ENCODE data around the gene HACD4. TPM values are rescaled to one million over a fixed set of nuclear protein-coding genes. Genes with fewer than 3 reads are reported as not detected.

The HACD4 gene
- total and polyA plus RNA-seq, 2 experiments from 2014 or later = 1.2 to 1.3 TPM

DNA sequence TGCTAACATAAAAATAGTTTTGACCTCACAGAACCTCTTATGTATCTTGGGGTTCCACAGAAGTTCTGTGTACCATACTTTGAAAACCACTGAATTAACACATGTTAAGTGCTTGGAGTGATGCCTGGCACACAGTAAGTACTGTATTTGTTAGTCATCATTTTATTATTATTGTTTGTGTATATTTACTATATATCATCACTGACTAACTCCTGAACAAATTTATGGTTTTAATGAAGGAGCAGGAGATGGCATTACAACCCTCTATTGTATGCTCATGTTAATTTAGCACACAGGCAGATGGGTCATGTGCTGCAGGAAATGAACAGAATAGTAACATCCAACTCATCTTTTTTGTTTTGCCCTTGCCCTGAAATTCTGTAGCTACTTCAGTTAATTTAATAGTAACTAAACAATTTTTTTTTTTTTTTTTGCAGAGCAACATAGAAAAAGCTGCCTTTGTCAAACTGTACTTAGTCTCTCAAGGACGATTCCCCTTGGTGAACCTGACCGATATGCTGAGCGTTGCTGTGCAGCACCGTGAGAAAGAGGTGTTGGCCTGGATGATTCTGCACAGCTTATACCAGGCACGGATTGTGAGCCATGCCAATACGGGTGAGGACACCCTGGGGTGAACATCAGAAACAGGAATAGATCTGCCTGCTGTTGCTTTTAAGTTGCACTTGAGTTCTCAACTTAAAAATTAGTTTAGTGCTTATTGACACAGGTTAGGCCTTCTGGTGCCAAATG lies 45.4 kb downstream of the HACD4 start:
- Histone ChIP-seq H3K27ac (no peak overlapping the region), H4K20me1 (ENCODE audit: insufficient read depth, poor library complexity, severe bottlenecking) (no peaks in the 10 kb centered on the region), H3K4me3 (no peak overlapping the region), H3K79me2 (no peaks in the 10 kb centered on the region), H3K36me3 (replicated peaks; ENCODE audit: insufficient read depth, low read depth) (no peaks in the 10 kb centered on the region), H2AFZ (no peak overlapping the region), H3K9me2 (replicated peaks; ENCODE audit: insufficient read depth) (no peaks in the 10 kb centered on the region), H3K4me1 (ENCODE audit: insufficient read depth) (peaks cover 3% of the 10 kb centered on the region), H3K27me3 (no peaks in the 10 kb centered on the region), H3K9me3 (ENCODE audit: low read depth) (no peaks in the 10 kb centered on the region), H3K4me2 (no peak overlapping the region)
- whole genome bisulfite sequencing (ENCODE audit: low lambda C conversion rate, missing lambda C conversion rate) = 95% methylated on average over 6 of the region's 6 CpGs
- TF ChIP-seq EZH2phosphoT487 (IDR thresholded peaks at IDR 0.05; ENCODE audit: low read depth, severe bottlenecking, unreplicated experiment) (no peak), EZH2 (IDR thresholded peaks at IDR 0.05; ENCODE audit: borderline replicate concordance) (no peak)
- TF ChIP-seq, protein P1, sequence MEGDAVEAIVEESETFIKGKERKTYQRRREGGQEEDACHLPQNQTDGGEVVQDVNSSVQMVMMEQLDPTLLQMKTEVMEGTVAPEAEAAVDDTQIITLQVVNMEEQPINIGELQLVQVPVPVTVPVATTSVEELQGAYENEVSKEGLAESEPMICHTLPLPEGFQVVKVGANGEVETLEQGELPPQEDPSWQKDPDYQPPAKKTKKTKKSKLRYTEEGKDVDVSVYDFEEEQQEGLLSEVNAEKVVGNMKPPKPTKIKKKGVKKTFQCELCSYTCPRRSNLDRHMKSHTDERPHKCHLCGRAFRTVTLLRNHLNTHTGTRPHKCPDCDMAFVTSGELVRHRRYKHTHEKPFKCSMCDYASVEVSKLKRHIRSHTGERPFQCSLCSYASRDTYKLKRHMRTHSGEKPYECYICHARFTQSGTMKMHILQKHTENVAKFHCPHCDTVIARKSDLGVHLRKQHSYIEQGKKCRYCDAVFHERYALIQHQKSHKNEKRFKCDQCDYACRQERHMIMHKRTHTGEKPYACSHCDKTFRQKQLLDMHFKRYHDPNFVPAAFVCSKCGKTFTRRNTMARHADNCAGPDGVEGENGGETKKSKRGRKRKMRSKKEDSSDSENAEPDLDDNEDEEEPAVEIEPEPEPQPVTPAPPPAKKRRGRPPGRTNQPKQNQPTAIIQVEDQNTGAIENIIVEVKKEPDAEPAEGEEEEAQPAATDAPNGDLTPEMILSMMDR (IDR thresholded peaks at IDR 0.05; ENCODE audit: poor library complexity) = no peak
- no peak for DNase-seq (ENCODE audit: low spot score)

DNA sequence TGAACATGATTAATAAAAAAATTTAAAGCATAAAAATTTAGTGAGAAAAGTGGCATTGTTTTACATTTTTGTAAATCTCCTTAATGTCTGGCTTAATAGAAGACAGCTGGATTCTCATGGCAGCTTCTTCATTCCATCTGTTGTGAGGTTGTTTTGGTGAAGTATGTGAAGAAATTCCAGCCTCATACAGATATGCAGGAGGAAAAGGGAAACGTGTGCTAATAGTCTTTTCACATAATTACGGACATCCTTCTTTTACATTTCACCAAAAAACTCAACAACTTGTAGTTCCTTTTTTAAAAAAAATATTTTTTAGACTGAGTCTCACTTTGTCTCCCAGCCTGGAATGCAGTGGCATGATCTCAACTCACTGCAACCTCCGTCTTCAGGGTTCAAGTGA lies 46.9 kb downstream of the HACD4 start:
- WGBS (ENCODE audit: low lambda C conversion rate, missing lambda C conversion rate) = 81% methylated on average over 3 of the region's 3 CpGs
- TF ChIP-seq EZH2 (IDR thresholded peaks at IDR 0.05; ENCODE audit: borderline replicate concordance) (no peak), EZH2phosphoT487 (IDR thresholded peaks at IDR 0.05; ENCODE audit: low read depth, severe bottlenecking, unreplicated experiment) (no peak)

DNA sequence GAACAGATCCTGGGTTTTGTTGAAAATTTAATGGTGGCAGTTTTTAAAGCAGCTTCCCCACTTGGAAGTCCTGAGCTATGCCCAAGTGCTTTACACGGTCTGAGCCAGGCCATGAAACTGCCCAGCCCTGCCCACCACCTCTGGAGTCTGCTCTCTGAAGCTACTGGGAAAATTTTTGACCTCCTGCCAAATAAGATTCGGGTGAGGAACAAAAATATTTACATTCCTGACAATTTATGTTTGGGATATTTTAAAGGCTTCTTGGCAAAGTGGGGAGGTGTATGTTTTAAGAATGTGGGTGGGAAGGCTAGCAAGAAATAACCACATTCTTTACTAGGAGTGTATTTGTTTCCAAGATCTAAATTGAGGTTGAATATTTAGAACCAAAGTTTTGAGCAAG lies 50.0 kb downstream of the HACD4 start:
- Histone ChIP-seq H3K9me2 (replicated peaks; ENCODE audit: insufficient read depth) (no peaks in the 10 kb centered on the region), H3K36me3 (replicated peaks; ENCODE audit: insufficient read depth, low read depth) (no peaks in the 10 kb centered on the region), H3K4me3 (no peak overlapping the region), H3K27me3 (no peaks in the 10 kb centered on the region), H4K20me1 (ENCODE audit: insufficient read depth, poor library complexity, severe bottlenecking) (no peaks in the 10 kb centered on the region), H3K79me2 (no peaks in the 10 kb centered on the region), H3K4me2 (peak overlapping the region; percentile 8), H3K27ac (peak overlapping the region; percentile 50), H3K9me3 (ENCODE audit: low read depth) (no peaks in the 10 kb centered on the region), H2AFZ (no peak overlapping the region), H3K4me1 (ENCODE audit: insufficient read depth) (no peaks in the 10 kb centered on the region)
- DNase-seq (ENCODE audit: low spot score) = peak; percentile 13
- TF ChIP-seq EZH2 (IDR thresholded peaks at IDR 0.05; ENCODE audit: borderline replicate concordance) = no peak
- TF ChIP-seq, protein P1 (IDR thresholded peaks at IDR 0.05; ENCODE audit: poor library complexity) = no peak
- no peak for TF ChIP-seq EZH2phosphoT487 (IDR thresholded peaks at IDR 0.05; ENCODE audit: low read depth, severe bottlenecking, unreplicated experiment)
- WGBS (ENCODE audit: low lambda C conversion rate, missing lambda C conversion rate) = 28% methylated on average over 2 of the region's 2 CpGs

More for the DNA sequence above, 46.9 kb downstream of the HACD4 start:
- no peaks in the 10 kb centered on the region for H3K79me2 ChIP-seq
- H4K20me1 ChIP-seq (ENCODE audit: insufficient read depth, poor library complexity, severe bottlenecking) = no peaks in the 10 kb centered on the region
- H3K27me3 ChIP-seq = no peaks in the 10 kb centered on the region
- H2AFZ ChIP-seq = no peak overlapping the region
- DNase-seq (ENCODE audit: low spot score) = no peak
- no peaks in the 10 kb centered on the region for H3K36me3 ChIP-seq (replicated peaks; ENCODE audit: insufficient read depth, low read depth)
- H3K4me1 ChIP-seq (ENCODE audit: insufficient read depth) = peaks cover 3% of the 10 kb centered on the region
- H3K4me3 ChIP-seq = no peak overlapping the region
- no peaks in the 10 kb centered on the region for H3K9me3 ChIP-seq (ENCODE audit: low read depth)
- H3K27ac ChIP-seq = no peak overlapping the region
- H3K4me2 ChIP-seq = no peak overlapping the region
- no peaks in the 10 kb centered on the region for H3K9me2 ChIP-seq (replicated peaks; ENCODE audit: insufficient read depth)

DNA sequence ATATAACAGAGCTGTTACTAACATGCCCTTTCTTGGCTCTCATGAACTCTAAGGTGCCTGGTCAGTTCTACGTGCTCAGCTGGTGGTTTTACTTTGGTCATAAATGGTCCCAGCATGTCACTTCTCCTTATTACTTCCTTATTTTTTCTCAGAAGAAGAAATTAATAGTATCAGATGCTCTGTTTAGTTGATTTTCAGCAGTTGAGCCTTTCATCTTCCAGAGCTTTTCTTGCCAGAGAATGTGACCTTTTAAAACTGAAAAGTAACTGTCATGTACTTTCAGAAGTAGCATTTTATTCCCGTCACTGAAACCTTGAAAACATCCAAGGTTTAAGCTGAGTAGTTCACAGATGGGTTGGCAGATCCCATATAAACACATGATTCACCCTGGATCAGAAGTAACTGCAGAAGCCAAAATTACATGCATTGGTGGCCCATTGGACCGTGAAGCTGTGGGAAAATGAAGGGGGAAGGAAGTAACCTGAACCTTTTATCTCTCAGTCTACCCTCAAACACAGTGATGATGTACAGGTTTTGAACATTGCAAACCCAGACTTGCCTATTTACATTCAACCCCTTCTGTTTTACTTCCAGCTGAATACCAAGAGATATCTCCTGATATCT lies 50.5 kb downstream of the HACD4 start:
- Histone ChIP-seq H3K27ac (peak overlapping the region; percentile 50), H3K4me2 (peak overlapping the region; percentile 8), H3K9me3 (ENCODE audit: low read depth) (no peaks in the 10 kb centered on the region), H3K4me3 (no peak overlapping the region), H2AFZ (no peak overlapping the region), H3K4me1 (ENCODE audit: insufficient read depth) (no peaks in the 10 kb centered on the region), H3K27me3 (no peaks in the 10 kb centered on the region), H3K79me2 (no peaks in the 10 kb centered on the region), H3K36me3 (replicated peaks; ENCODE audit: insufficient read depth, low read depth) (no peaks in the 10 kb centered on the region), H3K9me2 (replicated peaks; ENCODE audit: insufficient read depth) (no peaks in the 10 kb centered on the region), H4K20me1 (ENCODE audit: insufficient read depth, poor library complexity, severe bottlenecking) (no peaks in the 10 kb centered on the region)
- 49% methylated on average over 3 of the region's 3 CpGs for WGBS (ENCODE audit: low lambda C conversion rate, missing lambda C conversion rate)
- TF ChIP-seq EZH2 (IDR thresholded peaks at IDR 0.05; ENCODE audit: borderline replicate concordance) = no peak
- TF ChIP-seq EZH2phosphoT487 (IDR thresholded peaks at IDR 0.05; ENCODE audit: low read depth, severe bottlenecking, unreplicated experiment) = no peak
- TF ChIP-seq, protein P1 (IDR thresholded peaks at IDR 0.05; ENCODE audit: poor library complexity) = no peak
- DNase-seq (ENCODE audit: low spot score) = no peak

Data from hepatocyte (in vitro differentiated cells).